Tibial nerve (tissue), 4 donors: ENCODE results near the gene KIF21B.

ENCODE experiments used
- EP300 ChIP-seq, 2 donors: sonication (generic); formaldehyde crosslinking; IDR thresholded peaks; one replicate each; pipeline ENCODE4 v1.6.1; 2017; ENCODE audit warnings: antibody characterized with exemption in 2 of 2, mild to moderate bottlenecking in 1 of 2
- POLR2A ChIP-seq, 2 donors: fragments of 450-650 bp; IDR thresholded peaks; one replicate each; pipeline ENCODE4 v1.6.1; 2017; ENCODE audit warnings: antibody characterized with exemption in 2 of 2, mild to moderate bottlenecking in 2 of 2, moderate library complexity in 2 of 2
- TF ChIP-seq, protein P1 (sequence below), 5 experiments: fragments of 200-600 bp in 3 of 5; fragments of 450-650 bp in 2 of 5; sonication (generic) in 3 of 5; IDR thresholded peaks; one replicate each; pipeline ENCODE4 v1.5.1; 2016 to 2019; ENCODE audit warnings: antibody characterized with exemption in 5 of 5, mild to moderate bottlenecking in 3 of 5, moderate library complexity in 2 of 5

DNA sequence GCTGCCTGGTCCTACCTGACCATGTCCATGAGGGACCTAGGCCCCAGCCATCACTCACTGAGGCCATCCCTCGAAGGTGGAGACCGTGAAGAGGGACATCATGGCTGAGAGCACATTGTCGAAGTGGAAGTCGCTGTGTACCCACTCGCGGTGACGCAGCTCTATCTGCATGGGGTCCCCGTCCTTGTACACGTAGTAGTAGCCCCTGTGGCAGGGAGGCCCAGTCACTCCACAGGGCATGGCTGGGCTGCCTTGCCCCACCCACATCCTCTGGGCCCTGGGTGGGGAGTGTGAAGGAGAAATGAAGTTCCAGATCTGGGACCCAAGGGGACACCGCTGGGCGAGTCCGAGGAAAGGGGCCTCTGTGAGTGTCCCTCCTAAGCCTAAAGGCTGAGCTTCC, 38.4 kb upstream of the KIF21B start:
- no peak for TF ChIP-seq POLR2A (IDR thresholded peaks at IDR 0.05)
- TF ChIP-seq, protein P1, sequence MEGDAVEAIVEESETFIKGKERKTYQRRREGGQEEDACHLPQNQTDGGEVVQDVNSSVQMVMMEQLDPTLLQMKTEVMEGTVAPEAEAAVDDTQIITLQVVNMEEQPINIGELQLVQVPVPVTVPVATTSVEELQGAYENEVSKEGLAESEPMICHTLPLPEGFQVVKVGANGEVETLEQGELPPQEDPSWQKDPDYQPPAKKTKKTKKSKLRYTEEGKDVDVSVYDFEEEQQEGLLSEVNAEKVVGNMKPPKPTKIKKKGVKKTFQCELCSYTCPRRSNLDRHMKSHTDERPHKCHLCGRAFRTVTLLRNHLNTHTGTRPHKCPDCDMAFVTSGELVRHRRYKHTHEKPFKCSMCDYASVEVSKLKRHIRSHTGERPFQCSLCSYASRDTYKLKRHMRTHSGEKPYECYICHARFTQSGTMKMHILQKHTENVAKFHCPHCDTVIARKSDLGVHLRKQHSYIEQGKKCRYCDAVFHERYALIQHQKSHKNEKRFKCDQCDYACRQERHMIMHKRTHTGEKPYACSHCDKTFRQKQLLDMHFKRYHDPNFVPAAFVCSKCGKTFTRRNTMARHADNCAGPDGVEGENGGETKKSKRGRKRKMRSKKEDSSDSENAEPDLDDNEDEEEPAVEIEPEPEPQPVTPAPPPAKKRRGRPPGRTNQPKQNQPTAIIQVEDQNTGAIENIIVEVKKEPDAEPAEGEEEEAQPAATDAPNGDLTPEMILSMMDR (IDR thresholded peaks at IDR 0.05): no peak
- no peak for TF ChIP-seq EP300 (IDR thresholded peaks at IDR 0.05)
